Activated CD8-positive, alpha-beta memory T cell treated with anti-CD3 and anti-CD28 coated beads for 1 hour (primary cell): Measurements from ENCODE around the gene MAP7D1.
A peak's percentile ranks its signal among the peaks of the same experiment; 100 is the strongest.

Experiments used
- DNase-seq, 2 donors: peaks; one replicate each; pipeline ENCODE4 v3.0.0-alpha.2; 2020; ENCODE audit warnings: low read depth in 1 of 2; ENCODE audit errors: extremely low read depth in 1 of 2

The MAP7D1 gene

DNA sequence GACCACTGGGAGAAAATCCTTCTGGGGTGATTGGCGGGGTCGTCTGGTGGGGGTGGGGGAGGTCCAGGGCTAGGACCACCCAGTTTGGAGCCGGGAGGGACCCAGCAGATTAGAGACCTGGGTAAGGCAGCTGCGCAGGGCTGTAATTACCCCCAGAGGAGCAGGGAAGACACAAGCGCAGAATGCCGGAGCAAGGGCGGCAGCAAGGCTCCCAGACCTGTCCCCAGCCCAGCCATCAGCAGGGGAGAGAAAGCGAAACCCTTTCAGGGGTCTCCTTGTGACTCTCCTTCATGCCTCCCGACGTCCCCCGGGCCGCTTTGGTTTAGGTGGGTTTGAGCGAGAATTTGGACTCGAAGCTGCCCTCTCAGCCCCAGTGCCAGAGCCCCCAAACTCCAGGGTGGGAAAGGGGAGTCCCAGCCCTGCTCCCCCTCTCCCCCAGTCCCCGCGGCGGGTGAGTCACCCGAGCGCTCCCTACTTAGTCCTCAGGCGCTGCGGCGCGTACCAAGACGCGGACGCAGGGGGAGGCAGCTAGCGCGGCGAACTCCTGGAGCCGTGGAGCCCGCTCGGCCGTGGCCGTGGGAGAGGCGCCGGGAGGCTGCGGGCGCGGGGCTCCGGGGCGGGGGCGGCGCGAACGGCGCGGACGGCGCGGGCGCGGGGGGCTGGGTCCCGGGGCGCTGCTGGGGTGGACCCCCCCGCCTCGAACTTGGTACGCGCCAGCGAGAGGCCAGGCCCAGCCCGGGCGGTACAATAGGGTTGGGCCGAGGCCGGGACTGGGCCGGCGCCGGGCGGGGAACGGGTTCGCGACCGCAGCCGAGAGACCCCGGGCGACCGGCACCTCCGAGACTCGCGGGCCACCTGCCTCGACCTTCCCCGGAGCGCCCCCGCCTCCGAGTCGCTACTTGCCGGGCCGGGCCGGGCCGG lies at the start of gene MAP7D1:
MAP7D1 (plus strand) TSS at position 753 of the 921 bp plus-strand sequence. CDS start 258 bp downstream, outside the sequence.
- DNase-seq = peak; percentile 66 to 78

DNA sequence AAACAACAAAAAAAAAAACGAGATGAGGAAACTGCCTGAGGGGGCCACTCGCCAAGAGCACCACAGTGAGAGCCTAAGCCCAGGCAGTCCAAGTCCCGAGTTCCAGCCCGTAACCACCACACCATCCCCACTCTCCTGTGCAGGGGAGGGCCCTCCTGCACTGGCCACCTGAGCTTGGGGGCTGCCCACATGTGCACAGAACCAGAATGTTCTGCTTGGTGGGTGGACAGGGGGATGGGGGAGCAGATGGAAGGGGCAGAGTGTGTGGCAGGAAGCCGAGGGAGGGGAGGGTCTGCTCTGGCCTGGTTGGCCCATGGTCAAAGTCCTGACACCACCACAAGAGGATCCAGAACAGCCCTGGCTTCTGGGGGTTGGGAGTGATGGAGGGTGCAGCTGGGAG lies 49.7 kb upstream of the MAP7D1 start:
- DNase-seq = no peak

- DNase-seq = no peak
These were observed 48.6 kb upstream of the MAP7D1 start for GRCh38 chr1:36107394-36107793.

DNA sequence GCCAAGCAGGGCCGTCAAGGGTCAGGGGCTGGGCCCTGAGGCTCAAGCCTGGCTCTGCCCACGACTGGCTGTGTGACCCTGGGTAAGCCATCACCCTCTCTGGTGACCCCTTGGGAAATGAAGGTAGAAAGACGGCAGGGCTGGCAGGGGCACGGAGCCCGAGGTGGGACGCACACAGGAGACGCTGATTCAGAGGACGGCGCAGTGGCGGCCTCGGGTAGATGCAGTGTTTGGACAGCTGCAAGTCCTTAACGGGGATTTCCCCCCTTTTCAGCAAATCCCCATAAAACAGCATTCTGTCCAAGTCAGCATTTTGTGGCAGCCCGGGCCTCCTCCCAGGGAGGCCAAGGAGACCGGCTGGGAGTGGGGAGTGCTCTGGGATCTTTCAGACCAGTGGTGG lies 47.6 kb upstream of the MAP7D1 start:
- DNase-seq = no peak

- DNase-seq = peak in 1 of 2 donors; percentile 24
These were observed 46.8 kb upstream of the MAP7D1 start for GRCh38 chr1:36109041-36109679.

DNA sequence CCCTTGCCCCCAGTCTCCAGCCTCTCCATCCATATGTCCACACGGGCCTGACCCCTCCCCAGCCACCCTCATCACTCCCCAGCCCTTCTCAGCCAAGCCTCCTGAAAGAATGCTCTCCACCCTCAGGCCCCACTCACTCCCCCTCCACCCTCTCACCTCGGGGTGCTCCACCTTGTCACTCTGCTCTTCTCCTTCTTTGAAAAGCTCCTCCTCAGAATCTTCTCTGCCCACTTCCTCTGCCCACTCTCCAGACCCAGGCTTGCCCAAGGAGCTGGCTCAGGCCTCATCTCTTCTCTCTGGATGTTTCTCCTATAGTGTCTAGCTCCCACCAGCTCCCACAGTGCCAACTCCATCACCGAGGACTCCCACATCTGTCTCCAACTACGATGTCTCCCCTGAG lies 44.8 kb upstream of the MAP7D1 start:
- DNase-seq = no peak

DNA sequence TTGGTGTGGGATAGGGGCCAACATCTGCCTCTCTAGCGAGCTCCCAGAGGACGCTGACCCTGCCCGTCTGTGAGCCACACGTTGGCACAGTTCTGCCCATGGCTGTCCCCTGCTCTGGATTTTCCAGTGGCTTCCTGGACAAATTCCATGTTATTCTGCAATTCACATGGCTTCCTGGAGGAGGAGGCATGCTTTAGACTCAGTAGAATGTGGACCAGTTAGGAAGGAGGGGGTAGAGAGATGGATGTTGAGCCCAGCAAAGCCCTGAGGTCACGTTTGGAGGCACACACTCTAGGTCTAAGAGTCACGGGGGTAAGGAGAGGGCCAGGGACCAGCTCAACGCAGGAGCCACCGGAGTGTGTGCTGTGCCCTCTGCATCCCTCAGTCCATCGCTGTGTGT lies 43.1 kb upstream of the MAP7D1 start:
- DNase-seq = no peak

DNA sequence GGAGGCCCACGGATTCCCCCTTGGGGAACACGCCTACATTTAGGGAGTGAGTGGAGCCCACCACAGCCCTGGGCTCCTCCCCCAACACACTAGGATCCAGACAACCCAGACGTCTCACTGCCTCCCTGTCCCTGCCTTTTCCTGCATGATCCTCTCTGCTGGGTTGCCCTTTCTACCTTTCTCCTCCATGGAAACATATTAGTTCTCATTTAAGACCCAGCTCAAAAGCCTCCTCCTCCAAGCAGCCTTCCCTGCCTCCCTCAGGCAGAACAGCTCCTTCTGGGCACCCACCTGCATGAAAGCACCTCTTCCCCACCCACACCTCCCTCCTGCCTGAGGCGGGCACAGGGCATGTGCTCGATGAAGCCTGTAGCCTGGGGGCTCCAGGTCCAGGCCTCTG lies 41.6 kb upstream of the MAP7D1 start:
- no peak for DNase-seq

GRCh38 chr1:36115200-36115669 lies 40.7 kb upstream of the MAP7D1 start:
- DNase-seq = no peak

DNA sequence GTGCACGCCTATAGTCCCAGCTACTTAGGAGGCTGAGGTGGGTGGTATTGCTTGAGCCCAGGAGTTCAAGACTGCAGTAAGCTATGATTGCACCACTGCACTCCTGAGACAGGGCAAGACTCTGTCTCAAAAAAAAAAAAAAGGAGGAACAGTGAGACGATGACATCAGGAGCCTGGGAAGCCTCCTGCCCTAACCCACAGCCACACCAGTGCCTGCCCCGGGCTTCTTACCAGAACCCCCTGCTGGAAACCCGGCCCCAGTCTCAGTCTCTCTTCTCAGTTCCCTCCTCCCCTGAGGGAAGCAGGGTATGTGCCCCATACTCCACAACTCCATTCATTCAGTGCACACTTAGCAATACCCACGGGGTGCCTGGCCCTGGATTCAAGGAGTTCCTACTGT lies 40.0 kb upstream of the MAP7D1 start:
- DNase-seq = no peak

GRCh38 chr1:36116901-36117300 lies 39.1 kb upstream of the MAP7D1 start:
- no peak for DNase-seq

DNA sequence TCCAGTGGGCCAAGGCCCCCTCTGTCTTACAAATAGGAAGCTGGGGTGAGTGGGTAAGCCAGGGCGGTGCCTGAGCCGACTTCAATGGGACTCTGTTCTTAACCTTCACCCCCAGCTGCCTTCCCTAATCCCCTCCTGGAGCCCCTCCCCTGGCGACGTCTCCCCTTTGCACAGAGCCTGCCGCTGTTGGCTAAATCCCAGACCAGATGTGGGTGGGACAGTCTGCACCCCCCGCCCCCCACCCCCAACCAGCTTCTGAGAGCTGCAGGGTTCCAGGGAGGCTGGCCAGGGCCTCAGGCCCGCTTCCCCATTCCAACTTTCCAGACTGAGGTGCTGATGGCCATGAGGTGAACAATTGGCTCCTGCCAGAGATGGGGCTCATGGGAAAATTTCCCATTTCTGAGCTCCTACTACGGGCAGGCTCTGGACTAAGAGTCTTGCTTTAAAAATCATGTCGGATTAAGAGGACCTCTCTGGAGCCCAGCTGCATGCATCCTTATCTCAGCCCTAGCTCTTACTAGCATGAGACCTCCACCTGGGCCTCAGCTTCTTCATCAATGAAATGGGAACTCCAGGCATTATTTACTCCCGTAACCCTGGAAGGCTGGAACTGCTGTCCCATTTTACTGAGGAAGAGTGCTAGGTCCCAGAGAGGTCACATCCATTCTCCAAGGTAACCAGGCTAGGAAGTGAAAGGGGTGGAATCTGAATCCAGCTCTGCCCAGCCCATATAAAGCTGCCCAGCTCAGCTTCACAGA lies 37.3 kb upstream of the MAP7D1 start:
- no peak for DNase-seq

DNA sequence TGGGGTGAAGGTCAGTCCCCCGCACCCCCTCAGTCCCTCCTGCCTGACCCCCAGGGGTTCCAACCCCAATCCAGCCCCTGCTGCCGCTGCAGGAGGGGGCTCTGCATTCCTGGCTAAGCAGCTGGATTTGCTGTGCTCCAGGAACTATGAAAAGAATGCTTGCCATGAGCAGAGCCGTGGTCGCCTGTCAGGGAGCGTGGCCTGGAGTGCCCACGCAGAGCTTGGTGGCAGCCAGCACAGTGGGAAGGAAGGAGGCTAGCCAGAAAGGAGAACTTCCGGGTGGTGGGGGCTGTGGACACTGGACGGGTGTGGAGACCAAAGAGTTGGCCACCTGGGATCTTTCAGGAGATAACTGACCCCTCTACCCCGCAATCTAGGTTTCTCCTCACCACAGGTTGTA lies 36.5 kb upstream of the MAP7D1 start:
- DNase-seq = no peak

- DNase-seq = no peak
These were observed 33.6 kb upstream of the MAP7D1 start for GRCh38 chr1:36122062-36123030.

- DNase-seq = no peak
These were observed 32.6 kb upstream of the MAP7D1 start for GRCh38 chr1:36123356-36123755.

- DNase-seq = no peak
These were observed 31.4 kb upstream of the MAP7D1 start for GRCh38 chr1:36124404-36125128.

- no peak for DNase-seq
These were observed 30.6 kb upstream of the MAP7D1 start, which contains the start of gene COL8A2 for GRCh38 chr1:36125129-36125991. TSS of gene COL8A2 (minus strand) at chr1:36125222. CDS start at chr1:36100242, 24,980 bp downstream.

GRCh38 chr1:36126005-36126716 lies 29.8 kb upstream of the MAP7D1 start:
- DNase-seq = no peak
